Esophagus (tissue), 2 donors: Measurements from ENCODE around the gene EPRS1. TPM values are rescaled to one million over a fixed set of nuclear protein-coding genes. Genes with fewer than 3 reads are reported as not detected.
A peak's percentile ranks its signal among the peaks of the same experiment; 100 is the strongest.

ENCODE experiments used
- H3K27ac ChIP-seq, 2 donors: one replicate each; pipeline ENCODE4 v1.5.1; 2013; ENCODE audit warnings: low read depth in 2 of 2, mild to moderate bottlenecking in 2 of 2, inconsistent platforms in 1 of 2, low read length in 1 of 2, moderate library complexity in 1 of 2
- H3K27me3 ChIP-seq, 2 donors: one replicate each; pipeline ENCODE4 v1.6.1; 2013; ENCODE audit warnings: low read length in 2 of 2, control low read depth in 1 of 2, mild to moderate bottlenecking in 1 of 2; ENCODE audit not compliant: insufficient read depth in 2 of 2, control insufficient read depth in 1 of 2
- H3K36me3 ChIP-seq, 2 donors: one replicate each; pipeline ENCODE4 v1.6.1; 2013; ENCODE audit warnings: low read length in 1 of 2; ENCODE audit not compliant: control insufficient read depth in 2 of 2, insufficient read depth in 2 of 2
- H3K4me1 ChIP-seq, 2 donors: one replicate each; pipeline ENCODE4 v1.6.1; 2013; ENCODE audit warnings: low read length in 1 of 2; ENCODE audit not compliant: control insufficient read depth in 2 of 2, insufficient read depth in 2 of 2
- H3K4me3 ChIP-seq, 2 donors: one replicate each; pipeline ENCODE4 v1.5.1; 2013; ENCODE audit warnings: low read length in 2 of 2, mild to moderate bottlenecking in 2 of 2, low read depth in 1 of 2, moderate library complexity in 1 of 2
- H3K9me3 ChIP-seq, 2 donors: one replicate each; pipeline ENCODE4 v1.6.1; 2013; ENCODE audit warnings: mild to moderate bottlenecking in 2 of 2, low read depth in 1 of 2, low read length in 1 of 2, moderate library complexity in 1 of 2; ENCODE audit not compliant: control insufficient read depth in 2 of 2, insufficient read depth in 1 of 2
- WGBS, 2 donors: extraction: QIAGEN DNeasy Blood & Tissue Kit; methylation state at CpG; one replicate each; pipeline ENCODE4 v1.1.7; 2013; 5-methylcytosine and 5-hydroxymethylcytosine counted together
- polyA plus RNA-seq, 2 donors: library from polyadenylated mRNA; stranded (reverse); fragments of 200-250 nt; gene quantifications; one replicate each; pipeline ENCODE4 v1.2.3, GENCODE V29; 2013
- donor health status: healthy with polysubstance abuse.
- donor health status: Bipolar disorder and iron deficiency.

Gene EPRS1
- polyA plus RNA-seq, 2 donors = 25.3 to 45.1 TPM

- no peaks in the 10 kb centered on the region for H3K27me3 ChIP-seq
- WGBS, 2 donors = 93 to 94% methylated on average over 4 of the region's 4 CpGs
- peaks cover 0 to 2% of the 10 kb centered on the region in 2 donors for H3K36me3 ChIP-seq
- no peak overlapping the region for H3K27ac ChIP-seq
- H3K9me3 ChIP-seq = no peaks in the 10 kb centered on the region
- H3K4me1 ChIP-seq = no peaks in the 10 kb centered on the region
- no peak overlapping the region for H3K4me3 ChIP-seq
Observed at GRCh38 chr1:220076861-220077762, 30.8 kb upstream of the EPRS1 start.

DNA sequence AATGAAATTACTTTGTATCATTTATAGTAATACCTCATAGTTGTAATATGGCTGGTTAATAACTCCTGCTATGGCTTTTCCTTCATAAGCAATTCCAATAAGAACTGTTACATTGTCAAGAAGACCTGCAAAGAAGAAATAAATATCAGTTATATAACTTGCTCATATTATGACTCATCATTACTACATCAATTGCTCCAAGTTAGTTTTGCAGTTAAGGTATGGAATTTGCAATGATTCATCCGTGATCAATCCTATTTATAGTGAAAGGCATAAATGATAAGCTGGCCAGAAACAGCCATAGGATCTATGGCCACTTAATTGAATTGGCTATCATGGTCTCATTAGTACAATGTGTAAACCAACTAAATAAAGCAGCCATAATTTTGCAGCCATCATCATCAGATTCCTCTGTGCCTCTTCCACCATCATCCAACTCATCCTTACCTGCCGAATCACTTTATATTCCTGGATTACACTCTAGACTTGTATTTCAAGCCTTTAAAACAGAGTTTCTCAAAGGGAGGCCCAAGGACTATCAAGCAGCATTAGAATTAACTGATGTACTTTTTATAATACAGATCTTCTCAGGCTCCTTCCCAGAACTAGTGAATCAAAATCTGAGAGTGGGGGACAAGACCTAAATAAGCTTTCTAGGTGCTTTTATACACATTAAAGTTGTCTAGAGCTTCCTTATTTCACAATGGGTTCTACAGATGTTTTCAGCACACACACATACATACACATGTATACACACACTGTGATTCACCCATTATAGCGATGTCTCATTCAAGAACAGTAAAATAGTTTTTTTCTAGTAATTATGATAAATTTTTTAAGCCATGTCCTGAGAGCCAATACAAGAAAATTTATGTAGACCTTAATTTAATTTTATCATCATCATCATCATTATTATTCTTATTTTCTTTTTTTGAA lies 21.2 kb upstream of the EPRS1 start:
- WGBS, 2 donors = 85 to 86% methylated on average over 3 of the region's 3 CpGs
- H3K36me3 ChIP-seq = peaks cover 0 to 5% of the 10 kb centered on the region in 2 donors
- no peaks in the 10 kb centered on the region for H3K4me1 ChIP-seq
- H3K27ac ChIP-seq = no peak overlapping the region
- H3K4me3 ChIP-seq = no peak overlapping the region
- no peaks in the 10 kb centered on the region for H3K9me3 ChIP-seq
- no peaks in the 10 kb centered on the region for H3K27me3 ChIP-seq

DNA sequence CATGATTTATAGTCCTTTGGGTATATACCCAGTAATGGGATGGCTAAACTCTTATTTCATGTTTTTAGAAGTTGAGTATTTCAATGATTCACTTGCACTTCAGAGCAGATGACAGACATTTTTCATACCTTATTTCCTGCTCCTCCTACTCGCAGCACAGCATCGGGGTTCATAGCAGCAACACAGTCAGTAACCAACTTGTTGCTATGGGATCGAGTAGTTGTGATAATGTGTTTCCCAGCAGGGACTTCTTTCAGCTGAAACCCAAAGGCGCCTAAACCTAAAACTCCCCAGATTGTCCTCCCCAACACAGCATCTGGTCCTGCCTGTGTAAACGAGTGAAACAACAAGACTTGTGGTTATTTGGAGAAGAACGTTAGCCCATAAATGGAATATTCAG lies 16.3 kb upstream of the EPRS1 start:
- 96 to 98% methylated on average over 6 of the region's 6 CpGs for WGBS, 2 donors

DNA sequence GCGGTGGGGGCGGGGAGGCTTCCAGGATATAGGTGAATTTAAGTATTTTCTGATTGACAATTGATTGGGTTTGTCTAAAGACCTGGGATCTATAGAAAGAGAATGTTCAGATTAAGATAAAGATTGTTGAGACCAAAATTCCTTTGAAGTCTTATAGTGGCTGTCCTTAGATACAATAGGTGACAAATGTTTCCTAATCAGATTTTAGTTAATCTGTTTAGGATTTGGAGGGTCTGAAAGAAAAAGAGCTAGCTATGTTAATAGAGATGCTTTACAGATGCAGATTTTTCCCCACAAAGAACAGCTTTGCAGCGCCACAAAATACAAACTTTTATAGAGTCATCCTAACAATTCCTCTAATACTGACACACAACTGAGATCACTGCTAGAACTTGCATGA lies 14.6 kb upstream of the EPRS1 start:
- no peaks in the 10 kb centered on the region for H3K9me3 ChIP-seq
- no peaks in the 10 kb centered on the region for H3K27me3 ChIP-seq
- no peak overlapping the region for H3K27ac ChIP-seq
- peaks cover 0 to 5% of the 10 kb centered on the region in 2 donors for H3K36me3 ChIP-seq
- no peak overlapping the region for H3K4me3 ChIP-seq
- no peaks in the 10 kb centered on the region for H3K4me1 ChIP-seq
- WGBS, 2 donors = 91 to 92% methylated on average over 3 of the region's 3 CpGs

More for the DNA sequence above, 16.3 kb upstream of the EPRS1 start:
- H3K4me1 ChIP-seq = no peaks in the 10 kb centered on the region
- H3K9me3 ChIP-seq = no peaks in the 10 kb centered on the region
- H3K27me3 ChIP-seq = no peaks in the 10 kb centered on the region
- H3K4me3 ChIP-seq = no peak overlapping the region
- H3K27ac ChIP-seq = no peak overlapping the region
- H3K36me3 ChIP-seq = peaks cover 0 to 5% of the 10 kb centered on the region in 2 donors

GRCh38 chr1:220056374-220056773 lies 10.1 kb upstream of the EPRS1 start:
- H3K4me1 ChIP-seq = no peaks in the 10 kb centered on the region
- no peaks in the 10 kb centered on the region for H3K9me3 ChIP-seq
- no peaks in the 10 kb centered on the region for H3K27me3 ChIP-seq
- peaks cover 0 to 2% of the 10 kb centered on the region in 2 donors for H3K36me3 ChIP-seq
- no peak overlapping the region for H3K27ac ChIP-seq
- no peak overlapping the region for H3K4me3 ChIP-seq
- WGBS, 2 donors = 95% methylated on average over 1 of the region's 1 CpG

DNA sequence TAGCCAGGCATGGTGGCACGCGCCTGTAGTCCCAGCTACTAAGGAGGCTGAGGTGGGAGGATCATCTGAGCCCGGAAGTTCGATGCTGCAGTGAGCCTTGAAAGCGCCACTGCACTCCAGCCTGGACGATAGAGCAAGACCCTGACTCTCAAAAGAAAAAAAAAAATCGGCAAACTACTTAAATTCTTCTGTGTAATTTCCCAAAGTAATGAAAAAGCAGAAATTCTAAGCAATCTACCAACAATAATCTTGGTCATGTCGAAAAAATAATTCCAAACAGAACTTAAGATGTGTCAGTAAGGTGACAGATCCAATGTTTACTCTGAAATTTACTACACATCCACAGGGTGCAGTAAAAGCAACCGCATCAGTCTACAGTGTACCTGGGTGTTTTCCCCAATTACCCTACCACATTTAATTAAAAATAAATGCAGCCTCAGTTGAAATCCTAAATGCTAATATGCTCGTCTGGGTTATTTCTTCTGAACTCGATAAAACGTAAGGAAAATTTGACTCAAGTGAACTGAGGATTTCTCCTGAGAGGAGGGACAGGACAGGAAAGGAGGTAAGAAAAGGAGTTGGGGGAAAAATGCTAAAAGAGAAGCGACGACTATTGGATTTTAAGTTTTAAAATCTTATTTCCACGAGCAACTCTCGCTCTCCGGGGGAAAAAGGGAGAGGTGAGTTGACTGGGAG lies 801 bp downstream of the EPRS1 start:
- peaks cover 3% of the 10 kb centered on the region in 2 donors for H3K4me1 ChIP-seq
- no peaks in the 10 kb centered on the region for H3K36me3 ChIP-seq
- no peaks in the 10 kb centered on the region for H3K27me3 ChIP-seq
- H3K27ac ChIP-seq = peak overlapping the region; percentile 85 to 98
- no peaks in the 10 kb centered on the region for H3K9me3 ChIP-seq
- WGBS, 2 donors = 24 to 26% methylated on average over 17 of the region's 17 CpGs
- peak overlapping the region; percentile 96 to 99 for H3K4me3 ChIP-seq

- peaks cover 0 to under 1% of the 10 kb centered on the region in 2 donors for H3K36me3 ChIP-seq
- no peak overlapping the region for H3K27ac ChIP-seq
- no peaks in the 10 kb centered on the region for H3K9me3 ChIP-seq
- 57 to 59% methylated on average over 4 of the region's 4 CpGs for WGBS, 2 donors
- no peaks in the 10 kb centered on the region for H3K27me3 ChIP-seq
- peak overlapping the region in 1 of 2 donors; percentile 99 for H3K4me3 ChIP-seq
- peaks cover 3% of the 10 kb centered on the region in 2 donors for H3K4me1 ChIP-seq
Observed at GRCh38 chr1:220044678-220045355, 1.5 kb downstream of the EPRS1 start.

DNA sequence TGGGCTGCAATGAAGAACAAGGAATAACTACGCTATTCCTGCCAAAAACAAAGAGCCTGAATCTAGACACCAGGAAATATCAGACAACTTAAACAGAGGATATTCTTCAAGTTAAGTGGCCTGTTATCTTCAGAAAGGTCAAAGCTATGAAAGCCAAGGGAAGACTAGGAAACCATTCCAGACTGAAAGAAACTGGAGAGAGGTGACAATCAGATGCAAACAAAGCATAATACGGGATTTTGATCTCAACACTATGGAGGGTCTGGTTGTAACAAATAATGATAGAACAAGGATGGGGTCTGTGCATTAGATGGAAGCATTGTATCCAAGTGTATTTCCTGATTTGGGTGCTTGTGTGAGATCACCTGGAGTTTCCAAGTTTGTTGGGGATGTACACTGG lies 2.7 kb downstream of the EPRS1 start:
- Histone ChIP-seq H3K27ac (no peak overlapping the region), H3K36me3 (peaks cover 0 to 3% of the 10 kb centered on the region in 2 donors), H3K9me3 (no peaks in the 10 kb centered on the region), H3K27me3 (no peaks in the 10 kb centered on the region), H3K4me3 (no peak overlapping the region), H3K4me1 (peaks cover 3% of the 10 kb centered on the region in 2 donors)
- 82 to 90% methylated on average over 2 of the region's 2 CpGs for WGBS, 2 donors
